ENCODE measurements around the gene EFNA5. TPM values are rescaled to one million over a fixed set of nuclear protein-coding genes. Genes with fewer than 3 reads are reported as not detected.

Gene EFNA5
- polyA plus RNA-seq, 1 of the 3 experiments (the other 2 are of a cell fraction) = 0.81 TPM

- CTCF ChIA-PET = interaction anchor here (4.3 kb wide), 1 partner anchor 10 kb away, joined by 20 read pairs; no protein-coding TSS in a partner anchor
- H3K27ac ChIP-seq (ENCODE audit: low read depth in 2 of 2, low read length in 1 of 2) = no peak overlapping the region; a peak in 1 of 4 replicates
- H3K79me2 ChIP-seq (ENCODE audit: insufficient read depth) = no peaks in the 10 kb centered on the region
- H3K9me2 ChIP-seq = no peaks in the 10 kb centered on the region
- no peak overlapping the region for H3K9ac ChIP-seq
- POLR2A ChIA-PET = no interaction called here
- no peak overlapping the region; the same call in 1 of the 2 replicates for H2AFZ ChIP-seq (ENCODE audit: low read depth)
- WGBS (ENCODE audit: low lambda C conversion rate) = 81% methylated on average over 2 of the region's 2 CpGs
- H3F3A ChIP-seq (replicated peaks; ENCODE audit: insufficient read depth) = no peaks in the 10 kb centered on the region
- no peaks in the 10 kb centered on the region for H3K27me3 ChIP-seq (ENCODE audit: insufficient read depth)
- peaks cover 0 to 31% of the 10 kb centered on the region in 2 experiments; a peak in 2 of 4 replicates for H3K4me1 ChIP-seq (ENCODE audit: control insufficient read depth in 1 of 2, insufficient read depth in 2 of 2, low read depth in 1 of 2, low read length in 1 of 2)
- no peaks in the 10 kb centered on the region for H4K20me1 ChIP-seq (ENCODE audit: insufficient read depth)
- no peak overlapping the region for H3K4me2 ChIP-seq
- no peak for TF ChIP-seq TEAD4 (IDR thresholded peaks at IDR 0.05; ENCODE audit: borderline replicate concordance, insufficient read depth)
- TF ChIP-seq, protein P1, sequence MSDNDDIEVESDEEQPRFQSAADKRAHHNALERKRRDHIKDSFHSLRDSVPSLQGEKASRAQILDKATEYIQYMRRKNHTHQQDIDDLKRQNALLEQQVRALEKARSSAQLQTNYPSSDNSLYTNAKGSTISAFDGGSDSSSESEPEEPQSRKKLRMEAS (IDR thresholded peaks at IDR 0.05; ENCODE audit: low read depth) = no peak
- no peaks in the 10 kb centered on the region for H3K9me3 ChIP-seq
- no peak for DNase-seq
- H3K36me3 ChIP-seq (replicated peaks in 1 of 2; ENCODE audit: control insufficient read depth in 1 of 2, insufficient read depth in 2 of 2, low read length in 1 of 2) = no peaks in the 10 kb centered on the region
- H3K4me3 ChIP-seq (ENCODE audit: low read depth in 2 of 2, low read length in 1 of 2) = no peak overlapping the region
Measured at GRCh38 chr5:107514305-107514704, 156.4 kb downstream of the EFNA5 start.

DNA sequence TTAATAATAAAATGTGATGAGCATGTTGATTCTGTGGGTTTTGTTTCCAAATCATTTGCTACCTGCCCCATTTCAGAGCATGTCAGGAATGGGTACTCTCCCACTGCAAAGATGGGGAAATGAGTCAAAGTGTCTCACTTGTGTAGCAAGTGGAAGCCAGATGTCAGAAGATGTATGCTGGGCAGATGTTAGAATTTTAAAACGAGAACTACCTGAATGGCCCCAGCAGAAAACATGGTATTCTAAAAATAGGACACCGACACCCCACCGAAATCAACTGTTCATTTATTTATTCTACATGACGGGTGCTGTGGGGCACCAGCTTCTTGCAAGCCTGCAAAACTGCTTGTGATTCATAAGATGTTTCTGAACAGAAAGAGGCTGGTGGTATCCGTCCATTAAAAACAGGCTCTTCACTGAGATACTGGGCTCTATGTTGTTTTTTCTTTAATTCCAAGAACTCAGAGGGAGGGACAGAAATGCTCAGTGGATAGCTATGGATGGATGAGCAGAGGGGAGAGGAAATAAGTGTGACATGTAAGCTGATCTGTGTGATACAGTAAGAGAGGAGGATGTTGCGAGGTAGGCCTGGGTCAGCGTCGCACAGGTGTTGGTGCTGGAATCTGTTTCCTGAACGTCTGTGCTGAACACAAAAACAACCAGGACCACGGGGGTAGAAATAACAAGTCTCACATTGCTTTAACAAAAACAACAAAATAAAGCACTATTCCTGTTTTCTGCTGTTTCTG lies 157.2 kb downstream of the EFNA5 start:
- Histone ChIP-seq H3K27me3 (ENCODE audit: insufficient read depth) (no peaks in the 10 kb centered on the region), H3K36me3 (replicated peaks in 1 of 2; ENCODE audit: control insufficient read depth in 1 of 2, insufficient read depth in 2 of 2, low read length in 1 of 2) (no peaks in the 10 kb centered on the region), H3K9me2 (no peaks in the 10 kb centered on the region), H4K20me1 (ENCODE audit: insufficient read depth) (no peaks in the 10 kb centered on the region), H3K4me2 (no peak overlapping the region), H3K4me3 (ENCODE audit: low read depth in 2 of 2, low read length in 1 of 2) (no peak overlapping the region), H3K9ac (no peak overlapping the region), H3K4me1 (ENCODE audit: control insufficient read depth in 1 of 2, insufficient read depth in 2 of 2, low read depth in 1 of 2, low read length in 1 of 2) (peaks cover 0 to 31% of the 10 kb centered on the region in 2 experiments; a peak in 2 of 4 replicates), H3K27ac (ENCODE audit: low read depth in 2 of 2, low read length in 1 of 2) (no peak overlapping the region), H2AFZ (ENCODE audit: low read depth) (no peak overlapping the region), H3K9me3 (no peaks in the 10 kb centered on the region), H3F3A (replicated peaks; ENCODE audit: insufficient read depth) (no peaks in the 10 kb centered on the region), H3K79me2 (ENCODE audit: insufficient read depth) (no peaks in the 10 kb centered on the region)
- POLR2A ChIA-PET = no interaction called here
- CTCF ChIA-PET = interaction anchor here (1.7 to 4.3 kb wide), 2 partner anchors 10 to 58 kb away, joined by 8 to 20 read pairs; no protein-coding TSS in a partner anchor
- WGBS (ENCODE audit: low lambda C conversion rate) = 81% methylated on average over 10 of the region's 10 CpGs
- DNase-seq = no peak
- no peak for TF ChIP-seq RXRA (IDR thresholded peaks at IDR 0.05; ENCODE audit: borderline replicate concordance, low read depth)
- TF ChIP-seq CHD2 (IDR thresholded peaks at IDR 0.05; ENCODE audit: low read length, partially characterized antibody) = no peak
- no peak for TF ChIP-seq TCF12 (IDR thresholded peaks at IDR 0.05)
- TF ChIP-seq, protein P2, sequence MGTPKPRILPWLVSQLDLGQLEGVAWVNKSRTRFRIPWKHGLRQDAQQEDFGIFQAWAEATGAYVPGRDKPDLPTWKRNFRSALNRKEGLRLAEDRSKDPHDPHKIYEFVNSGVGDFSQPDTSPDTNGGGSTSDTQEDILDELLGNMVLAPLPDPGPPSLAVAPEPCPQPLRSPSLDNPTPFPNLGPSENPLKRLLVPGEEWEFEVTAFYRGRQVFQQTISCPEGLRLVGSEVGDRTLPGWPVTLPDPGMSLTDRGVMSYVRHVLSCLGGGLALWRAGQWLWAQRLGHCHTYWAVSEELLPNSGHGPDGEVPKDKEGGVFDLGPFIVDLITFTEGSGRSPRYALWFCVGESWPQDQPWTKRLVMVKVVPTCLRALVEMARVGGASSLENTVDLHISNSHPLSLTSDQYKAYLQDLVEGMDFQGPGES (IDR thresholded peaks at IDR 0.05; ENCODE audit: low read depth, low read length) = no peak
- no peak for TF ChIP-seq SIN3A (IDR thresholded peaks at IDR 0.05; ENCODE audit: borderline replicate concordance, low read depth, low read length)
- no peak for TF ChIP-seq TAF1 (IDR thresholded peaks at IDR 0.05; ENCODE audit: borderline replicate concordance, low read depth, low read length)
- TF ChIP-seq POLR2AphosphoS5 (IDR thresholded peaks at IDR 0.05; ENCODE audit: low read depth, low read length) = no peak
- TF ChIP-seq FOSL2 (IDR thresholded peaks at IDR 0.05; ENCODE audit: borderline replicate concordance, low read depth) = no peak
- TF ChIP-seq NFIC (IDR thresholded peaks at IDR 0.05; ENCODE audit: borderline replicate concordance) = no peak
- TF ChIP-seq, protein P3, sequence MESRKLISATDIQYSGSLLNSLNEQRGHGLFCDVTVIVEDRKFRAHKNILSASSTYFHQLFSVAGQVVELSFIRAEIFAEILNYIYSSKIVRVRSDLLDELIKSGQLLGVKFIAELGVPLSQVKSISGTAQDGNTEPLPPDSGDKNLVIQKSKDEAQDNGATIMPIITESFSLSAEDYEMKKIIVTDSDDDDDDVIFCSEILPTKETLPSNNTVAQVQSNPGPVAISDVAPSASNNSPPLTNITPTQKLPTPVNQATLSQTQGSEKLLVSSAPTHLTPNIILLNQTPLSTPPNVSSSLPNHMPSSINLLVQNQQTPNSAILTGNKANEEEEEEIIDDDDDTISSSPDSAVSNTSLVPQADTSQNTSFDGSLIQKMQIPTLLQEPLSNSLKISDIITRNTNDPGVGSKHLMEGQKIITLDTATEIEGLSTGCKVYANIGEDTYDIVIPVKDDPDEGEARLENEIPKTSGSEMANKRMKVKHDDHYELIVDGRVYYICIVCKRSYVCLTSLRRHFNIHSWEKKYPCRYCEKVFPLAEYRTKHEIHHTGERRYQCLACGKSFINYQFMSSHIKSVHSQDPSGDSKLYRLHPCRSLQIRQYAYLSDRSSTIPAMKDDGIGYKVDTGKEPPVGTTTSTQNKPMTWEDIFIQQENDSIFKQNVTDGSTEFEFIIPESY (IDR thresholded peaks at IDR 0.05; ENCODE audit: borderline replicate concordance, low read depth) = no peak
- TF ChIP-seq JUND (IDR thresholded peaks at IDR 0.05) = no peak
- no peak for TF ChIP-seq TEAD4 (IDR thresholded peaks at IDR 0.05; ENCODE audit: borderline replicate concordance, insufficient read depth)

Measured in SK-N-SH (cell line).